Left lung (tissue), 10 donors: ENCODE results near the gene CD300LF. TPM values are rescaled to one million over a fixed set of nuclear protein-coding genes. Genes with fewer than 3 reads are reported as not detected.
A peak's percentile ranks its signal among the peaks of the same experiment; 100 is the strongest.

Source experiments
- ATAC-seq: fragments of 200-7000 bp; cut with Tn5 transposase; one replicate; pipeline ENCODE4 v1.9.1; 2020; ENCODE audit warnings: moderate library complexity
- DNase-seq, 4 donors: peaks; one replicate each; pipeline ENCODE4 v3.0.0-alpha.2; 2013 to 2020
- H3K27ac ChIP-seq, 2 donors: fragments of 200-600 bp; sonication (generic) in 1 of 2; one replicate each; pipeline versions ENCODE4 v1.5.0 to v1.8.0; 2020 to 2021
- H3K27me3 ChIP-seq, 2 donors: fragments of 200-600 bp; sonication (generic) in 1 of 2; one replicate each; pipeline versions ENCODE4 v1.5.0 to v1.8.0; 2020 to 2021
- H3K36me3 ChIP-seq, 2 donors: fragments of 200-600 bp; sonication (generic) in 1 of 2; one replicate each; pipeline versions ENCODE4 v1.5.0 to v1.8.0; 2020 to 2021
- H3K4me1 ChIP-seq, 2 donors: fragments of 200-600 bp; one replicate each; pipeline ENCODE4 v1.8.0; 2021
- H3K4me3 ChIP-seq, 2 donors: fragments of 200-600 bp; sonication (generic) in 1 of 2; one replicate each; pipeline versions ENCODE4 v1.5.0 to v1.8.0; 2020 to 2021; ENCODE audit warnings: mild to moderate bottlenecking in 1 of 2
- H3K9me3 ChIP-seq, 2 donors: fragments of 200-600 bp; sonication (generic) in 1 of 2; one replicate each; pipeline versions ENCODE4 v1.5.0 to v1.8.0; 2020 to 2021
- intact Hi-C, 2 donors: fragments of 100-400 bp; cut with DNase I; formaldehyde crosslinking; loops; one replicate each; pipeline versions ENCODE4 v1.11.2 to v1.14.2; 2022
- polyA plus RNA-seq, 6 donors: library from polyadenylated mRNA; unstranded; fragments of 120-200 nt; gene quantifications; one replicate each; pipeline ENCODE4 v1.2.1, GENCODE V29; 2013; ENCODE audit not compliant: insufficient read length in 6 of 6
- total RNA-seq, 2 donors: library from RNA; stranded (reverse); fragmentation: NEBNext Ultra II Directional; extraction: Animal tissue kit (Norgen Biotek cat#: 25700); gene quantifications; one replicate each; pipeline ENCODE4 v1.2.1, GENCODE V29; 2021
- TF ChIP-seq, protein P1 (sequence below), 2 donors: fragments of 200-600 bp; sonication (generic) in 1 of 2; IDR thresholded peaks; one replicate each; pipeline versions ENCODE4 v1.5.0 to v1.8.0; 2021; ENCODE audit warnings: antibody characterized with exemption in 2 of 2
- donor health status: DM: no; HTN: yes; CAD: no.
- donor health status: DM: no; HTN: no; CAD: no.

The CD300LF gene
- total and polyA plus RNA-seq, 8 donors: 0.33 to 26.7 (median 0.76) TPM

DNA sequence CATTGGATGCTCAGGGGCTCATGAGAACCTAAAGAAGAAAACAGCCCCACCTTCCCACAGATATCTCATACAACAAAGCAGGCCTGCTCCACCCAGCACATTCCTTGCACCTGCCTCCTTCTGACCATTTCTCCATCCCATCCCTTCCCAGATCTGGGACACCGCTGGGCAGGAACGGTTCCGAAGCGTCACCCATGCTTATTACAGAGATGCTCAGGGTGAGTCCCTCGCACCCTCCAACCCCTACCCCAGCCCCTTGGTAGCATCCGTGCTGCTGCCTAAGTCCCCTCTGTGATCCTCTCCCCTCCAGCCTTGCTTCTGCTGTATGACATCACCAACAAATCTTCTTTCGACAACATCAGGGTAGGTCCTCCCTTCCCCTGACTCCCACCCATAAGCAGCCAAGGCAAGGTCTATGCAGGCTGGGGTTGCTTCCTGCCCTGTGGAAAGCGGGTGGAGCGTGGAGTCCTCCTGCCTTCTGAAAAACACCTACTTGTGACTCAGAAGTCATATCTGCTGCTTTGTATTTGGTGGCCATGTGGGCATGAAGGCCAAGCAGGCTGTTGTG lies 30.3 kb upstream of the CD300LF start:
- Histone ChIP-seq H3K27ac (peak overlapping the region in 1 of 2 donors; percentile 83), H3K4me1 (peaks cover 13 to 100% of the 10 kb centered on the region in 2 donors), H3K27me3 (peaks cover 6 to 30% of the 10 kb centered on the region in 2 donors), H3K36me3 (no peaks in the 10 kb centered on the region), H3K4me3 (no peak overlapping the region), H3K9me3 (no peaks in the 10 kb centered on the region)
- DNase-seq (no peak), ATAC-seq (no peak)
- TF ChIP-seq, protein P1, sequence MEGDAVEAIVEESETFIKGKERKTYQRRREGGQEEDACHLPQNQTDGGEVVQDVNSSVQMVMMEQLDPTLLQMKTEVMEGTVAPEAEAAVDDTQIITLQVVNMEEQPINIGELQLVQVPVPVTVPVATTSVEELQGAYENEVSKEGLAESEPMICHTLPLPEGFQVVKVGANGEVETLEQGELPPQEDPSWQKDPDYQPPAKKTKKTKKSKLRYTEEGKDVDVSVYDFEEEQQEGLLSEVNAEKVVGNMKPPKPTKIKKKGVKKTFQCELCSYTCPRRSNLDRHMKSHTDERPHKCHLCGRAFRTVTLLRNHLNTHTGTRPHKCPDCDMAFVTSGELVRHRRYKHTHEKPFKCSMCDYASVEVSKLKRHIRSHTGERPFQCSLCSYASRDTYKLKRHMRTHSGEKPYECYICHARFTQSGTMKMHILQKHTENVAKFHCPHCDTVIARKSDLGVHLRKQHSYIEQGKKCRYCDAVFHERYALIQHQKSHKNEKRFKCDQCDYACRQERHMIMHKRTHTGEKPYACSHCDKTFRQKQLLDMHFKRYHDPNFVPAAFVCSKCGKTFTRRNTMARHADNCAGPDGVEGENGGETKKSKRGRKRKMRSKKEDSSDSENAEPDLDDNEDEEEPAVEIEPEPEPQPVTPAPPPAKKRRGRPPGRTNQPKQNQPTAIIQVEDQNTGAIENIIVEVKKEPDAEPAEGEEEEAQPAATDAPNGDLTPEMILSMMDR (IDR thresholded peaks at IDR 0.05): no peak
- intact Hi-C loops: no loop called here

DNA sequence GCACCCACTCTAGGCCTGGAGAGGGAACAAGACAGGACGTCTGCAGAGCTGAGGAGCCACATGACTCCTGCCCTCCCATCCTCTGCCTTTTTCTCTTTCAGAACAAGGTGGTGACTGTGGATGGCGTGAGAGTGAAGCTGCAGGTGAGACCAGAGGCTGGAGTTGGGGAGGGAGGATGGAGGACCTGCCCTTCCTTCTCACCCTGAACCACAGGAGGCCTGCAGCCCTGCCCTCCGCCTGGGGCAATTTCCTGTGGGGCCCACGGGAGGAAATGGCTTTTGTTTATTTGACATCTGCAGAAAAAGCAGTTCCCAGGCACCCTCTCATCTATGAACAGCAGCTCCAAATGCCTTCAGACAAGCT lies 29.4 kb upstream of the CD300LF start:
- Histone ChIP-seq H3K4me1 (peaks cover 8 to 100% of the 10 kb centered on the region in 2 donors), H3K27ac (peak overlapping the region in 1 of 2 donors; percentile 83), H3K27me3 (peaks cover 12 to 39% of the 10 kb centered on the region in 2 donors), H3K9me3 (no peaks in the 10 kb centered on the region), H3K36me3 (no peaks in the 10 kb centered on the region), H3K4me3 (no peak overlapping the region)
- ATAC-seq (no peak), DNase-seq (peak in 1 of 4 donors; percentile 88)
- TF ChIP-seq, protein P1 (IDR thresholded peaks at IDR 0.05): no peak
- intact Hi-C loops: no loop called here

DNA sequence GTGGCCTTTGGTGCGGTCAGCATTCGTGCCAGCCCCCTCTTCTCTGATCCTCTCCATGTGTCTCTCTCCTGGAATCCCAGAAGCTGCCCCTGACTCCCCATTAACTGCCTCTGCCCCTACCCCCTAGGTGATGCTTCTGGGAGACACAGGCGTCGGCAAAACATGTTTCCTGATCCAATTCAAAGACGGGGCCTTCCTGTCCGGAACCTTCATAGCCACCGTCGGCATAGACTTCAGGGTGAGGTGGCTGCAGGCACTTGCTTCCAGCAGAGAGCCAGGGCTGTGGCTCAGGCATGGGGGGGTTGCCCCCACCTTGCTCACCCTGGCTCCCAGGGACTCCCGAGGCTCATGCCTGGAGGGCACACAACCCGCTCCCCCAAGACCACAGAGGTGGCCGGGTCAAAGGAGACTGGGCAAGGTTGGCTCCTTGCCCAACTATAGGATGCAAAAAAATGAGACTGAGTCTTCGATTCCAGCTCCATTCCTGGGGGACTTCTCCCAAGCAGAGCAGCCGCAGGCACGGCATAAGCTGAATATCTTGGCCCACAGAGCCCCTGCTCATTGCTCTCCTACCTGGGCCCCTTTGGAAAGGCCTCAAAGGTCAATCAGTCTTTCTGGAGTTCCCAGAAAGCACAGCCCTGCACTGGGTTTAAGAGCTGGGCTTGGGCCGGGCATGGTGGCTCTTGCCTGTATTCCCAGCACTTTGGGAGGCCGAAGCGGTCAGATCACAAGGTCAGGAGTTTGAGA lies 28.1 kb upstream of the CD300LF start:
- Histone ChIP-seq H3K4me3 (no peak overlapping the region), H3K27me3 (peaks cover 21 to 52% of the 10 kb centered on the region in 2 donors), H3K9me3 (no peaks in the 10 kb centered on the region), H3K36me3 (no peaks in the 10 kb centered on the region), H3K27ac (peak overlapping the region in 1 of 2 donors; percentile 83), H3K4me1 (peaks cover 8 to 100% of the 10 kb centered on the region in 2 donors)
- TF ChIP-seq, protein P1 (IDR thresholded peaks at IDR 0.05): no peak
- intact Hi-C loops: no loop called here
- no peak for DNase-seq
- no peak for ATAC-seq

DNA sequence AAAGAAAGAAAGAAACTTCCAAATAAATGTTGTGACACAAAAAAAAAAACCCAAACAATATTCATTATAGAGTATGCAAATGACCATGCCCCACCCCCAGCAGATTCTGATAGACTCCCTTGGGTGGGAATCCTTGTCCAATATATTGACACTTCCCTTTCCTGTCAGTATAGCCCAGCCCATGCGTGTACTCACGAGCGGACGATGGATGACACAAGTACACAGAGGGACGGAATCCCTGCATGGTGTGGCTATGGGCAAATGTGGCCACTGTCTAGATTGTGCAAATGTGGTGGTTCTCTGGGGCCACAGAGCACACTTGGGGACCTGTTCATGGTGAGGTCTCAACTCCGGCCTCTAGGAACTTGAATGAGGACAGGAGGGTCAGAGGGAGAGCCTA lies 27.4 kb upstream of the CD300LF start:
- Histone ChIP-seq H3K9me3 (no peaks in the 10 kb centered on the region), H3K36me3 (no peaks in the 10 kb centered on the region), H3K27ac (peak overlapping the region in 1 of 2 donors; percentile 83), H3K4me1 (peaks cover 8 to 99% of the 10 kb centered on the region in 2 donors), H3K4me3 (no peak overlapping the region), H3K27me3 (peaks cover 21 to 58% of the 10 kb centered on the region in 2 donors)
- intact Hi-C loops: no loop called here
- DNase-seq (no peak), ATAC-seq (no peak)
- TF ChIP-seq, protein P1 (IDR thresholded peaks at IDR 0.05): no peak

DNA sequence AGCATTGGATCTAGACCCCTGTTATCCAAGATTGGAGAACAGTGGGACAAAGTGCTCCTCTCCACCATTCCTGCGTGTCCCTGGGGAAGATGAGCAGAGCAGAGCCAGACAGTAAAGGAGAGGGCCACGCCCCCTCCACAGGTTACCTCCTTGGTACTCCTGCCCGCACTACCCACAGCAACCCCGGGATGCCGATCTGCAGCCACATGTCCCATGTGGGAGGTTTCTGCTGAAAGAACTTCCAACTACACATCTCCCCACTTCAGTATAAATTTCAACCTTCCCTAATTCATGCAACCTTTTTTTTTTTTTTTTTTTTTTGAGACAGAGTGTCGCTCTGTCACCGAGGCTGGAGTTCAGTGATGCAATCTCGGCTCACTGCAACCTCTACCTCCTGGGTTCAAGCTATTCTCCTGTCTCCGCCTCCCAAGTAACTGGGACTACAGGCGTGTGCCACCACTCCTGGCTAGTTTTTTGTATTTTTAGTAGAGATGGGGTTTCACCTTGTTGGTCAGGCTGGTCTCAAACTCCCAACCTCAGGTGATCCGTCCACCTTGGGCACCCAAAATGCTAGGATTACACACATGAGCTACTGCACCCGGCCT lies 26.6 kb upstream of the CD300LF start:
- H3K36me3 ChIP-seq: no peaks in the 10 kb centered on the region
- peak overlapping the region in 1 of 2 donors; percentile 73 for H3K27ac ChIP-seq
- H3K4me1 ChIP-seq: peaks cover 8 to 90% of the 10 kb centered on the region in 2 donors
- peaks cover 21 to 60% of the 10 kb centered on the region in 2 donors for H3K27me3 ChIP-seq
- ATAC-seq (no peak), DNase-seq (no peak)
- H3K9me3 ChIP-seq: no peaks in the 10 kb centered on the region
- TF ChIP-seq, protein P1 (IDR thresholded peaks at IDR 0.05): no peak
- no peak overlapping the region for H3K4me3 ChIP-seq
- intact Hi-C loops: loop anchor here in 1 of 2 donors (5.0 kb wide), 1 partner anchor 82 kb away; no protein-coding TSS in a partner anchor
